HCT116 (cell line): ENCODE measurements around the gene SAMSN1.

ENCODE experiments used
- ATF3 ChIP-seq: IDR thresholded peaks from 2 replicates; pipeline ENCODE4 v1.6.1; 2012
- CTCF ChIP-seq, 3 experiments: fragments of 200-600 bp in 1 of 3; sonication (generic) in 1 of 3; IDR thresholded peaks in 2 of 3; conservative IDR thresholded peaks in 1 of 3; 2 replicates each; pipeline ENCODE4 v1.5.1; 2012 to 2017; ENCODE audit warnings: low read depth in 2 of 3, low read length in 2 of 3, antibody characterized with exemption in 1 of 3, borderline replicate concordance in 1 of 3, control low read depth in 1 of 3, mild to moderate bottlenecking in 1 of 3, mixed read lengths in 1 of 3, mixed run types in 1 of 3, moderate library complexity in 1 of 3; ENCODE audit not compliant: insufficient read depth in 1 of 3
- ELF1 ChIP-seq: IDR thresholded peaks from 2 replicates; pipeline ENCODE4 v1.6.1; 2012; ENCODE audit warnings: low read depth, borderline replicate concordance
- EZH2 ChIP-seq: fragments of 200-600 bp; sonication (generic); IDR thresholded peaks from 2 replicates; pipeline ENCODE4 v1.6.1; 2017; ENCODE audit warnings: antibody characterized with exemption, mixed run types
- JUND ChIP-seq: IDR thresholded peaks from 2 replicates; pipeline ENCODE4 v1.6.1; 2012
- MAX ChIP-seq: IDR thresholded peaks from 2 replicates; pipeline ENCODE4 v1.6.1; 2012
- POLR2A ChIP-seq: IDR thresholded peaks from 2 replicates; pipeline ENCODE4 v1.7.0; 2011; ENCODE audit warnings: borderline replicate concordance; ENCODE audit not compliant: insufficient read depth, insufficient read length; ENCODE audit errors: extremely low read depth
- SIN3A ChIP-seq: IDR thresholded peaks from 2 replicates; pipeline ENCODE4 v1.6.1; 2012; ENCODE audit warnings: low read depth
- SP1 ChIP-seq: IDR thresholded peaks from 2 replicates; pipeline ENCODE4 v1.6.1; 2012; ENCODE audit warnings: low read depth
- YY1 ChIP-seq: IDR thresholded peaks from 2 replicates; pipeline ENCODE4 v1.6.1; 2011; ENCODE audit warnings: low read length, low read depth, moderate library complexity, mild to moderate bottlenecking; ENCODE audit not compliant: insufficient replicate concordance; ENCODE audit errors: extremely low read depth
- ZNF274 ChIP-seq: fragments of 200-500 bp; sonication (Bioruptor generic); IDR thresholded peaks from 2 replicates; pipeline ENCODE4 v1.6.1; 2014; ENCODE audit warnings: mild to moderate bottlenecking, low read depth, low read length, inconsistent platforms

GRCh38 chr21:14560139-14560538 is 14.0 kb upstream of the SAMSN1 start:
- TF ChIP-seq JUND: no peak
- no peak for TF ChIP-seq POLR2A
- no peak for TF ChIP-seq CTCF (IDR thresholded peaks at IDR 0.05 in 2 of 3, conservative IDR thresholded peaks at IDR 0.05 in 1 of 3; ENCODE audit: borderline replicate concordance in 1 of 3, insufficient read depth in 1 of 3, low read depth in 2 of 3, low read length in 2 of 3)
- TF ChIP-seq YY1: no peak
- no peak for TF ChIP-seq MAX
- no peak for TF ChIP-seq ELF1
- no peak for TF ChIP-seq ATF3
- no peak for TF ChIP-seq EZH2
- TF ChIP-seq SIN3A: no peak
- TF ChIP-seq ZNF274: no peak
- TF ChIP-seq SP1: no peak
